HG03139 (cell line): Measurements from ENCODE around the gene UVRAG.

Experiments
- ATAC-seq: cut with Tn5 transposase; IDR thresholded peaks from one replicate; pipeline ENCODE4 v1.9.1; 2021; ENCODE audit not compliant: unreplicated experiment

Gene UVRAG

DNA sequence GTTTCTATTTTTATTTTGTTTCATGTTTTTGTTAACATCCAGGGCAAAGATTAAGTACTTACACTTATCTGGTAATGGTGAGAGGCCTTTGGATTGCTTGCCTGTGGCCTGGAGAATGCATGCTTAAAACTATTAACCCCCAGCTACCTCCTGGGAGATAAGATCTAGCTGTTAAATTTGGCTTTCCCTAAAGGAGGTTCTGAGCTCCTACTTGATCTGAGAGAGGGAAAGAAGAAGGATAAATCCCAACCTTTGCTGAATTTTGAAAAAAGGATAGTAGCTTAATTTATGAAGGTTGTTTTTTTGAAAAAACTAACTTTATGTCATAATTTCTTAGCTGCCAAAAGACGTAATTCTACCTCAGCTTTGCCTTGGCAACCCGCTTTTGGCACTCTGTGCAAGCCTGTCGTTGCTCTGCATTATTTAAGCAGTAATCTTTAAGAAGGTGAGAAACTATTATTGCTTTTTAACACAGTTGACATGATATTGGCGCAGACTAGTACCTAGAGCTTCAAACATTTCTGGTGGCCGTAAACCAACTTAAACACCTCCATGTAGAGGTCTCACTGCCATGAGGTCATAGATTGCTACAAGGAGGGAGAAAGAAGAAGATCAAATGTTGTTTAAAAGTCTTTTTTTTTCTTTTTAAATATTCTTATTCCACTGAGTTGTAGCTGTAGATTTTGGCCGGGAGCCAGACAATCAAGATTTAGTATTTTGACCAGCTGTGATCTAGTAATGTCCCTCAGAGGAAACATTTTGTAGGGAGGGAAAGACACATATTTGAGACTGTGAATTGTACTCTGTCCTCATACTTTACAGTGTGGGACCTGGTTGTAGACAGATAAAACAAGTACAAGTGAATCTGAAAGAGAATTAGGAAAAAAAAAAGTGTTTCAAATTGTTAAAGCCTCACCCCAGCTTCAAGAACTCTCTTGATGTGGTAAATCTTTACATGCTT is 316.9 kb downstream of the UVRAG start:
- ATAC-seq: no peak

DNA sequence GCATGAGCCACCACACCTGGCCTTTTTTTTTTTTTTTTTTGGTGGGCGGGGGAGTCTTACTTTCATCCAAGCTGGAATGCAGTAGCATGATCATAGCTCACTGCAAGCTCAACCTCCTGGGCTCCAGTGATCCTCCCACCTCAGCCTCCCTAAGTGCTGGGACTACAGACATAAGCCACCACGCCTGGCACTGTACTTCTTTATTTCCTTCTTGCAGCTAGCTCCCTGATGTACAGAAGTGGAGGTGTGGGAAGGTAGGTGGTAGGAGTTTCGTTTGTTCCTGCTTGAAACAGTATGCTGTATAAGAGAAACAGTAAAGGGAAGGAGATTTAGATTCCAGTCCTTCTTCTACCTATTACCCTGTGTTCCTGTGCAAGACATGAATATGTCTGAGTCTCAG is 319.2 kb downstream of the UVRAG start:
- ATAC-seq: no peak

DNA sequence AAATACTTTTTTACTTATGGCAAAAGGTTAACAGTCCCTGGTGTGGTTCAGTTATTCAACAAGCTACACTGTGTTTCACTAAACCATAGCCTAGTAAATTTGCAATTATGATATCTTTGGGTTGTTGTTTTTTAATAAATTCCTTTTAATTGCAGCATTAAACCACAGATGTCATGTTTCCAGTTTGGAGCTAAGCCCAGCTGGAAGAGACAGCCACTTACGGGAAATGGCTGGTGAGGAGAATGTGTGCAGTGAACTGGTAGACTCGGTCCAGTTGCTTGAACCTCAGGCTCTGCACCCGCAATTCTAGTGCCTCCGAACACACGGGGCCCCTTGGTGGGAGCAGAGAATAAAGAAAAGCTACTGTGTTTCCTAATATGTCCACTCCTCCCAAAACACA is 320.5 kb downstream of the UVRAG start:
- no peak for ATAC-seq

DNA sequence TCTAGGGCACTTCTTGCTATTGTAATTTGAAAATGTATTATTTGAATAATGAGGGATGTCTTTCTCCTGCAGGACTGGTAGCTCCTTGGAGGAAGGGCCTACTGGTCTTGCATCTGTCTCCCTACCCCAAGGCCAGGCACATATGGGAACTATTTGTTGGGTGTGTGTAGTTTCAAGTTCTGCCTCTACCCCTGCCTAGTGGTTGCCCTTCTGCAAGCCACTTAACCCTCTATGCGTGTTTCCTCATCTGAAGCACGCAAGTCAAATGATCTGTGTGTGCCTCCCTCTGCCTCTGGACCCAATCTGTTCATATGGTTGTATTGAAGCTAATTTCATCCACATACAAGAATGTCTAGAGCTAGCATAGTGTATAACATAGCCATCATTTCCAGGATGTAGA is 324.3 kb downstream of the UVRAG start:
- no peak for ATAC-seq

DNA sequence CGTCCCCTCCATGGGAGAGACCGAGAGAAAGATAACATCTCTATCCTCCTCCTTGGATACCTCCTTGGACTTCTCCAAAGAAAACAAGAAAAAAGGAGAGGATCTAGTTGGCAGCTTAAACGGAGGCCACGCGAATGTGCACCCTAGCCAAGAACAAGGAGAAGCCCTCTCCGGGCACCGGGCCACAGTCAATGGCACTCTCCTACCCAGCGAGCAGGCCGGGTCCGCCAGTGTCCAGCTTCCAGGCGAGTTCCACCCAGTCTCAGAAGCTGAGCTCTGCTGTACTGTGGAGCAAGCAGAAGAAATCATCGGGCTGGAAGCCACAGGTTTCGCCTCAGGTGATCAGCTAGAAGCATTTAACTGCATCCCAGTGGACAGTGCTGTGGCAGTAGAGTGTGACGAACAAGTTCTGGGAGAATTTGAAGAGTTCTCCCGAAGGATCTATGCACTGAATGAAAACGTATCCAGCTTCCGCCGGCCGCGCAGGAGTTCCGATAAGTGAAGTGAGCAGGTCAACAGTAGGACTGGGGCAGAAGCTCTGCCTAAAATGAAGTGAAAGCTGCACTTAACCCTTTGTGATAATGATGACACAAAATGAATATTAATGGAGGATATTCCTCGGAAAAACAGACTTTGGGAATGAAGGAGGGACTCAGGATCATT is 326.0 kb downstream of the UVRAG start:
- ATAC-seq: no peak

DNA sequence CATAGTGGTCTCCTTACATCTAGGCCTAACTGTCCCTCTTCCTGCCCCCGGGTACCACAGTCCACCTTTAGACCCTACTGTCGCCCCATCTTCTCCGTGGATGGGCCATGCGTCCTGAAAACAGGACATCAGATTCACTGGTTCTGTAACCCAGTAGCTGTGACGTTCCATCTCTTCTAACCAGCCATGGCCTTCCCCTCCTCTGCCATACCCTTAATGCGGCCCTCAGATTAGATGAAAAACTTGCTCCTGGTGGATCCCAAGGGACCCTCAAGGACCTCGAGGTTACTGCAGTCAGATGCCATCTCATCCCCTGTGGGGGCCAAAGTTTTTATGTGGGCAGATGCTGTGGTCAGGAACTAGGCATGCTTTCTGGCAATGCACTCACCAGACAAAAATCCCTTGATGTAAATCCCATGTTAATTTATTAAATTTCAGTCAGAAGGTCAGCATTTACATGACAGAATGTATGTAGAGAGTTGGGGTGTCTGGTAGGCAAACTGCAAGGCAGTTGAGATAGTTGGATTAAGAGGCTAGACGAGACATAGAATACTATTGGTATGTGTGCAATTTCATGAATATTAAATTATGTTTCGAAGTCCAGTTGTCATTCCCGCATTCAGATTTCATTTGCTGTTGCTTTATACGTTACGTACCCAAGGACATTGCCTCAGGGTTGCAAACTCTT is 327.0 kb downstream of the UVRAG start:
- no peak for ATAC-seq

DNA sequence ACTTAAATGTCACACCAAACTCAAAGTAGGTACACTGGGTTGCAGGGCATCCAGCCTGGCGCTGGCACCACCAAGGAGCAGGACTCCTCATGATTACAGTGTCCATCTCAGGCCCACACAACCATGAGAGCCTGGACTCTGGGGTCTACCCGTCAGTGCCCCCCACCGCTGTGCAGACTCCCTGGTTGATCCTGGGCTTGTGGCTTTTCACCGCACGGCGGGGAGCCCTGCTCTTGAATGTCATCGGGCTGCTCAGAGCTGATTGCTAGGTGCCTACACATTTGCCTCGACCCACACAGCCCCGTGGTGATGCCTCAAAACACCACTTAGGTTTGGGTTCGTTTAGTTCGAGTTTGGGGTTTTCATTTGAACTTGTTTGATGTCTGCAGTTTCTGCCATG is 328.3 kb downstream of the UVRAG start:
- ATAC-seq: no peak

DNA sequence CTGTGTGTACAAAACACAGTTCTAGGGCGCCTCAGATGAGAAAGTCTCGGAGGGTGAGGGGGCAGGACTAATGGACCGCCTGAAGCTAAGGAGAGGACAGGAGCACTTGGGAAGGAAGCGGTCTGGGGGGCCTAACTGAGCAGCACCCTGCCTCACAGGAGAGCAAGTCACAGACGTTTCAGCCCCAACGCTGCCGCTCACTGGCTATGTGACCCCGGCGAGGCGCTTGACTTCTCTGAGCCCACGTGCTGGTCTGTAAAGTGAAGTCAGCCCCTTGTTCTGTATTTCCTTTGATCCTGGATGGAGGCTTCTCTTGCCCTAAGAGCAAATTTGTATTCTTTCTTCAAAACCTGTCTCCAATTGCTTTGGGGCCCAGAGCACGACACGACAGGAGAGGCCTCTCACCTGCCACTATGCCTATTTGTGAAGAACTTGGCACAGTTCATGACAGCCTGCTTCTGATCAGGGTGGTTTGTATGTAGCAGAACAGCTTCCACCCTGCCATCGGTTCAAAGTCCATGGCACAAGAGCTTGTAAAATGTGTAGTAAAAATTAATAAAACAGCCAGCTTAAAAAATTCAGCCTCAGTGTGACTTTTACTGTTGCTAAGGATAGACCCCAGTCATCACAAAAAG is 332.2 kb downstream of the UVRAG start:
- no peak for ATAC-seq

DNA sequence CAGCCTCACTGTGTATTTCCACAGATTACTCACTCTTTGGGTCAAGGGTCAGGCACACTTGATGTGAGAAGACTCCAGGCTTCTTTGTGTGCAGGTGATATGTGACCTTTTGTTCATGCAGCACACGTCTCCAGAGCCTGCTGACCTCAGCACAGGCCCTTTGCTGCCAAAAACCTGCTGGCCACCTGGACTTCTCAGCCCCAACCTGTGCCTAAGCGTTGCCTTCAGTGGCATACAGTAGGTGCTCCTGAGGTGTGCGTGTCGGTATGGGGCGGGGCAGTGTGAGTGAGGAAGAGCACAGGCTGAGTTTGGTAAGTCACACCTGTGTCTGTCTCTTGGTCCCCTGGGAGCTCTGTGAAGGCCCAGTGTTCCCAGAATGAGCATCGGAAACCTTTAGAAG is 333.2 kb downstream of the UVRAG start:
- ATAC-seq: no peak

DNA sequence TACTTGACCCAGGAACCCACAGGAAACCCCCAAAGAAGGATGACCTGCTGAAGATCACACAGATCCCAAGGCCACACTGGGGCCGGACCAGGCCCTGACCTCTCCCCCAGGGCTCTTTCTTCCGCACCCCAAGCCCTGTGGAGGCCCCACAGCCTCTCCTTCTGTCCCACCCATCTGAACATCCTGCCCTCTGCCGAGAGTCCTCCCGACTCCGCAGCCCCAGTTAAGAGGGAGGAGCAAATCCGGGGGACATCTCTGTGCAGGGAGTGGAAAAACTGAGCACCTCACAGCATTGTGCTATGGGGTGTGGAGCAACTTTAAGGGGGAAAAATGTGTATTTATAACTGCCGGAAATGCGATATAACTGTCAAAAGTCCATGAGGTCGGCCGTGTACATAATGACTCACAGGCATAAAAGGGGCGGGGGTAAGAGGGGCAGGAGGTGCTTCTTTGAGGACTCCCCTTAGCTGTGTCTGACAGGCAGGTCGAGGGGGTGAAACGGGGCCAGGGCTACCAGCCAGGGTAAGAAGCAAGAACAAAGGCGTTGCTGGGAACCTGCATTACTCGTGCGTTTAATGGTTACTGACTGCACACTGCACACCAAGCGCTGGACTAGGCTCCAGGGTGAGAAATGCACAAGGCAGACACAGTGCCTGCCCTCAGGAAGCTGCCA is 334.1 kb downstream of the UVRAG start:
- no peak for ATAC-seq

DNA sequence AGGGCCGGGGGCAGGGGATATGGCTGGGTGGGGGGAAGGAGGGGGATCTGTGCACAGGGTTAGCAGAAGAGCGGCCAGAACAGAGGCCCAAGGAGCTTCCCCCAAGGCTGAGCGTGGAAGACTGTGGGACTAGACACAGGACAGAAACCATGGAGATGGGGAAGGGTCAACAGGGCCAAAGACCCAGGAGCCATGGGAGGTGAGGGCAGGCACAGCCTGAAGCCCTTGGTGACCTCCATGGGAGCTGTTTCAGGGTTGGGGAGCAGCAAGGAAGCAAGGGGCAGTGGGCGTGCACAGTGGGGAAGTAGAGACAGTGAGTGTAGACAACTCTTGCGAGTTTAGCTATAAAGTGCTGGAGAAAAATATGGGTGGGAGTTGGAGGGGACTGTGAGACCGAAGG is 334.7 kb downstream of the UVRAG start:
- ATAC-seq: no peak

DNA sequence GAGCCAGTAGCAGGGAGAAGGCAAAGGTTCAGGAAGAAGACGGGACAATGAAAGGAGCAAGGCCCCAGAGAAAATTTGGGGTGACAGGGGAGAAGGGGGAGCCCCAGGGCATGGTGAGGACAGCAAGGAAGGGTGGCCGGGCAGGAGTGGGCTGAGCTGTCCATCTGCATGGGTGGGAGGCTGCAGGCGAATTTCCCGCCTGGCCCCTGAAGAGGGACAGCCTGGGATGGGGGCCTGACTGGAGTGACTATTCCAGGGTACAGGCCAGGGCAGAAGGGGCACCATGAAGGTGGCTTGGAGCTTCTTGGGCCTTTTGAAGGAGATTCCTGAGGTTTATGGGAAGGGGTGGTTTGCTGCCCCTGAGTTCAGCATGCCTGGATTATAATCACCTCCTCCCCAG is 335.1 kb downstream of the UVRAG start:
- no peak for ATAC-seq

DNA sequence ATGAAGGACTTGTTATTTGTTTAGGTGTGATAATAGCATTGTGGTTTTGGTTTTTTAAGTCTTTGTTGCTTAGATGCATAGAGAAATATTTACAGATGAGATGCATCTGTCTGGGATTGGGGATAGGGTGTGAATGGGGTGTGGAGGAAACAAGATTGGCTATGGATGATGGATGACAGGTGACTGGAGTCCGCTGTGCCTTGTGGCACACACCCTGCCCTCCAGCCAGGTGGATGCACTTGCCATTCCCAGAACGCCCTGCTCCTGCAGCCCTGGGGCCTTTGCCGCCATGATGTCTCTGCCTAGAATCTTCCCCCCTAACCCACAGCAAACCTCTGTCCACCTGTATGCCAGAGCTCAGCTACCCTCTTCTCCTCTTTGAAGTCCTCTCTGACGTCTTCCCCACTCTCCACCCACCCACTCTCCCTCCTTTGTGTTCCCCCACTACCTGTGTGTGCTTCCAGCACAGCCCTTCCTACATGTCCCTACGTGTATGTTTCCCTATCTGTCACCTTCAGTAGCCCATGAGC is 336.6 kb downstream of the UVRAG start:
- ATAC-seq: no peak

DNA sequence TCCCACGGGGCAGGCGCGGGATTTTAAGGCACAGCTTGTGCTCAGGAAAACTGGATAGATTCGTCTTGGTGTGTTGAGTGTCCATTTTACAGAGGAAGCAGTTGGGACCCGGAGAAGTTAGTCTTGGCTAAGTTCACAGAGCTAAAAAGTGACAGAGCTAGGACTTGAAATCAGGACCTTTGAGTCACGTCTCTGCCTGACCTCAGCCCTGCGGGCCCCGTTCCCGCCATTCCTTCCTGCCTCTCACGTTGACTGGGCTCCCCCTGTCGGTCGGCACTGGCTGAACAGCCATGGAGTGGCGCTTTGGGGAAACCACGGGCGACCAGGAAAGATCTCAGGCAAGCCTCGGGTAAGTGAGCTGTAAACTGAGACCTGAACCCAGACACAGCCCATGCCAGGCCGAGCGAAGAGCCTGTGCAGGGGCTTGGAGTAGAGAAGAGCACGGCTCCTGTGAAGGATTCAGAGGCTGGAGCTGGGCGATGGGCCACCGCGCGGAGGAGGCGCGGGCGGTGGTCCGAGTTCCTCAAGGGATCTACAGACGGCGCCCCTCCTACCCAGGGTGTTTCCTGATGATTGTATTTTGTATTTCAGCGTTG is 337.2 kb downstream of the UVRAG start:
- peak; percentile 57 for ATAC-seq

DNA sequence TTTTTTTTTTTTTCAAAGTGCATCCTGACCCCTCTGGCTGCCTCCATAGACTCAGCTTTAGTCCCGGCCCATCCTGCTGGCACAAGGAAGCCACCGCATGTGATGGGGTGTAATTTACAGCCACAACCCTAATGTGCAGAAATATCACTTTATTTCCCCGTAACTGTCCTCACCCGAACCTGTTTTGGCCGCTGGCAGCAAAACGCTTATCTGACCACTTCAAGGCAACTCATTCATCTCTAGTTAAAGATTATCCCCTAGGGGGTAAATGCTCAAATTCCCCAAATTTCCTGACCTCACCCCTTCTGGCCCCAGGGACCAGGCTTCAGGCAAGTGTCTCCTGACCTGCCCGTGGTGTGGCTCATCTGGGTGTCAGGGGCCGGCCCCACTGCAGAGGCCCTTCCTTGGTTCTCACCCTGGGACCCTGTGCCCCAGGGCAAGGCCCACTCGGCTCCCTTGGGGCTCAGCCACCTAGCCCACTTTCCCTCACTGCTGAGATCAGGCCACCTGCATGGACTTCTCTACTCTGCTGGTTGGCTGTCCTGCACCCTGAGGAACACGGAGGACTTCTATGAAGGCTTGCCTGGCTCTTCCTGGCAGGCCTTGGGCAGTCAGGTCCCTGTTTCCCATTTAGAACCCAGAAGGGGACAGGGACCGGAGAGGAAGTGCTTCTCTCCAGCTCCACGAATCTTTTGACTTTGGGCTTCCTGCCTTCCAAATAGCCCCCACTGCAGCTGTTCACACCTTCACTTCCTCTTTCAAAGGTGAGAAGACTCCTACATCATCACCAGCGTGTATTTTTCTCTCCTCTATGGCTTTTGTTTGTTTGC is 337.9 kb downstream of the UVRAG start:
- peak; percentile 51 for ATAC-seq

DNA sequence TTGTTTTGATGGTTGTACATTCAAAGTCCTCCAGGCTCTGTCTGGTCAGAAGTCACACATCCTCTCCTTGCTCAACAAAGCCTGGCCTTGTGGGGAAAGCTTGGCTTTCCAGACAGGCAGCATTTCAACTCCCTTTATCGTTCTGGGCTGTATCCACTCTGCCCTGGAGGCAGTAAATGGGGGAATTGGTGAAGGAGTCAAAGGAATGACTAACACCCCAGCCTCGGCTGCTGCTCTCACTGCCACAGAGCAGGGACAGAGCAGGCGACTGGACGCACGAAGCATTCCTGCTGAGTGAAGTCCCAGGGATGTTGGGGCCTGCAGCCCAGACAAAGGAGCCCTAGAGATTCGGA is 338.5 kb downstream of the UVRAG start:
- no peak for ATAC-seq

DNA sequence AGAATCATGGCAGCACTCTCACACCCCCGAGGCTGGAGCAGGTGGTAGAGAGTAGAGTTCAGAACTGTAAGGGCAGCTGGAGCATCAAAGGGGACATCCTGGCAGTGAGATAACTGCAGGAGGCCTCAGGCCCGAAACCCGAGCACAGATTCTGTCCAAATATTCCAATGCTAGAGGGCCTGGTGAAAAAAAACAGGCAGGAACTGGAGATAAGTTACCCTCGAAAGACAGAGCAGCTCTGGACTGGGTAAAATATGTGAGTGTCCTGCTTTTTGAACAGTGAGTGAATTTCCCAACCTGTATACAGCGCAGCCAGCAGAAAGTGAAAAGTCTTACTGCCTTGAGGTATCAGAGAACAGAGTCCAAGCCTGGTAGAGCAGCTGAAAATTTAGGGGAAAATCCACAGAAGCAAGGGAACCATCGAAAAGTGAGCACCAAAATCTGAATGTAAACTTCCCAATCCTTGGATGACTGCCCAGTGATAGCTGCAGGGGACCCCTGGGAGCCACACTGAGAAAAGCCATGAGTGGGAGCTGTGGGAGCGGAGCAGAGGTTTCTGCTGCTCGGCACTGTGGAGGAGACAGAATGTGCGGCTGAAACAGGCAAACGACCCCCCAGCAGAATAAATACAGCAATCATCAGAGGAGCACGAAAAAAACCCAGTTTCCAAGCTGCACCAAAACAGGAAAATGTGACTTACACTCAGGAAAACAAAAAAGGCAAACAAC is 340.7 kb downstream of the UVRAG start:
- no peak for ATAC-seq

DNA sequence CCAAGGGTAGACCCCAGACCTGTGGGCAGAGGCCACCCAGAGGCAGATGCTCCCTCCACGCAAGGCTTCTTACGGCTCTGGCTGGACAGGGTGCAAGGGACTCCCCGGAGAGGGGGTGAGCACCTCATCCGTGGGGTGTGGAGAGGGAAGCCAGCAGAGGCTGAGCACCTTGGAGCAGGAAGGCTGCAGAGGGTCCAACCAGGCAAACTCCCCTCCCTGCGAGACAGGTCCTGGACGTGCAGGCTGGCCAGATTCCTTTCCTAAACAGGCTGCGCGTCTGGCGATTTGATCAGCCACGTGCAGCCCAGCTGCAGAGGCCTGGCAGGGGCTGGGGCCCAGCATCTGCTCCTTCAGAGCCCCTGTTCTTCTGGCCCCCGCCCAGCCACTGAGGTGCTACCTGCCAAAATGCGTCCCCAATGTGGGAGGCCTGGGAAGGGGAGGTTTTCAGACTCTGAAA is 342.0 kb downstream of the UVRAG start:
- ATAC-seq: no peak

DNA sequence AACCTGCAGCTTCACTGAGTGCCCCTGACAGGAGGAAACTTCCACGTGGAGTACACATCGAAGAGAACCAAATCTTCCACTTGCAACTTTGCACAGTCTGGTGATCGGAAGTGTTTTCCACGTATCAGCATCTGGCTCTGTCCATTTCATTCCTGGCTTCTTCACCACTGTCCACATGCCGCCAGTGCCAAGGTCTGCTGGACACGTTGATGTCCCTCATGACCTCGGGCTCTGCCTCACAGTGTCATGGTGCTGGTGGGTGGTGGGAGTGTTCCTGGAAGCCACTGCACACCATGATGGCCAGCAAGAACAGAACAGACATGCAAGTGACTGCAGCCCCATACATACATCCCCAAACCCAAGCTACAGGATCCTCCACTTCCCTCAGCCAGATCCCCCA is 342.9 kb downstream of the UVRAG start:
- ATAC-seq: no peak
